GM13976 (cell line): ENCODE data around the gene SHOC2.
"Not testable (repeated sequence)": the region's sequence is repeated elsewhere in the genome, so short reads cannot be mapped to it uniquely, and the experiment has no call there.

ENCODE experiments used
- DNase-seq: peaks from one replicate; pipeline ENCODE4 v3.0.0; 2012; ENCODE audit warnings: low spot score
- CTCF ChIP-seq: IDR thresholded peaks from 2 replicates; pipeline ENCODE4 v1.5.1; 2012; ENCODE audit warnings: borderline replicate concordance, mild to moderate bottlenecking; ENCODE audit not compliant: insufficient read depth; ENCODE audit errors: extremely low read depth, missing control alignments, control extremely low read depth
- in situ Hi-C: fragments of 300-500 bp; cut with MboI; formaldehyde crosslinking; loops from one replicate; pipeline ENCODE4 v1.12.0; 2022; ENCODE audit warnings: low sequenced_read_pairs, mixed read lengths, inconsistent platforms; ENCODE audit not compliant: unreplicated experiment

SHOC2 gene

GRCh38 chr10:110915035-110915434 lies 4.4 kb upstream of the SHOC2 start:
- TF ChIP-seq CTCF = no peak
- in situ Hi-C loops = no loop called here
- DNase-seq = no peak

GRCh38 chr10:110915600-110915999 lies 3.8 kb upstream of the SHOC2 start:
- in situ Hi-C loops = not testable (repeated sequence)

GRCh38 chr10:110916554-110917346 lies 2.7 kb upstream of the SHOC2 start:
- no peak for DNase-seq
- no peak for TF ChIP-seq CTCF
- in situ Hi-C loops = no loop called here

More at GRCh38 chr10:110915600-110915999, 3.8 kb upstream of the SHOC2 start:
- not testable (repeated sequence) for DNase-seq

- TF ChIP-seq CTCF = no peak
- DNase-seq = no peak
- in situ Hi-C loops = no loop called here
Measured at GRCh38 chr10:110918269-110918642, 1.1 kb upstream of the SHOC2 start.

GRCh38 chr10:110918643-110919348 lies 608 bp upstream of the SHOC2 start, which contains the start of gene BBIP1:
Gene BBIP1 (minus strand): TSS chr10:110919180. CDS start chr10:110918157, 1,023 bp downstream.
- peak; percentile 93 for DNase-seq
- TF ChIP-seq CTCF = peak; percentile 18
- in situ Hi-C loops = no loop called here

- DNase-seq = peak; percentile 28
- TF ChIP-seq CTCF = no peak
- in situ Hi-C loops = no loop called here
Measured at GRCh38 chr10:110919971-110920881, 822 bp downstream of the SHOC2 start.
